Tibial nerve (tissue), 4 donors: Measurements from ENCODE around the gene GPR180. TPM values are rescaled to one million over a fixed set of nuclear protein-coding genes. Genes with fewer than 3 reads are reported as not detected.

Source experiments
- DNase-seq, 2 donors: peaks; one replicate each; pipeline ENCODE4 v3.0.0-alpha.2; 2019; ENCODE audit warnings: low spot score in 2 of 2
- H3K27ac ChIP-seq, 4 donors: fragments of 200-600 bp; sonication (generic) in 3 of 4; one replicate each; pipeline ENCODE4 v1.5.1; 2017 to 2019; ENCODE audit warnings: mild to moderate bottlenecking in 1 of 4
- H3K27me3 ChIP-seq, 2 donors: fragments of 200-600 bp; sonication (generic) in 1 of 2; one replicate each; pipeline versions ENCODE4 v1.5.1 to v1.6.0; 2017 to 2019
- H3K36me3 ChIP-seq, 3 donors: fragments of 200-600 bp; sonication (generic); one replicate each; pipeline ENCODE4 v1.5.1; 2018 to 2019
- H3K4me1 ChIP-seq, 4 donors: fragments of 200-600 bp; sonication (generic) in 3 of 4; one replicate each; pipeline ENCODE4 v1.5.1; 2017 to 2019
- H3K4me3 ChIP-seq, 4 donors: fragments of 200-600 bp; sonication (generic) in 3 of 4; one replicate each; pipeline ENCODE4 v1.5.1; 2017 to 2019; ENCODE audit warnings: mild to moderate bottlenecking in 1 of 4, moderate library complexity in 1 of 4
- H3K9me3 ChIP-seq, 4 donors: fragments of 200-600 bp; sonication (generic) in 3 of 4; one replicate each; pipeline ENCODE4 v1.5.1; 2017 to 2019
- CTCF ChIP-seq, 5 experiments: fragments of 200-600 bp in 3 of 5; fragments of 450-650 bp in 2 of 5; sonication (generic) in 3 of 5; IDR thresholded peaks; one replicate each; pipeline ENCODE4 v1.5.1; 2016 to 2019; ENCODE audit warnings: antibody characterized with exemption in 5 of 5, mild to moderate bottlenecking in 3 of 5, moderate library complexity in 2 of 5
- EP300 ChIP-seq, 2 donors: sonication (generic); formaldehyde crosslinking; IDR thresholded peaks; one replicate each; pipeline ENCODE4 v1.6.1; 2017; ENCODE audit warnings: antibody characterized with exemption in 2 of 2, mild to moderate bottlenecking in 1 of 2
- POLR2A ChIP-seq, 2 donors: fragments of 450-650 bp; IDR thresholded peaks; one replicate each; pipeline ENCODE4 v1.6.1; 2017; ENCODE audit warnings: antibody characterized with exemption in 2 of 2, mild to moderate bottlenecking in 2 of 2, moderate library complexity in 2 of 2
- WGBS, 2 donors: methylation state at CpG; one replicate each; pipeline ENCODE4 v1.1.5; 2018; 5-methylcytosine and 5-hydroxymethylcytosine counted together
- total RNA-seq, 4 donors: library from RNA; depleted of rRNA; stranded (reverse); fragments of >200 nt; gene quantifications; one replicate each; pipeline ENCODE4 v1.1.0, GENCODE V29; 2016

GPR180 gene
- 1 to 10 TPM; 2.9 to 9.0 (median 5.2) TPM for total RNA-seq

GRCh38 chr13:94601446-94602431 is at the start of gene GPR180:
Gene GPR180 (plus strand): TSS chr13:94601857. CDS start chr13:94601928, 71 bp downstream.
- peak within 1 kb of the TSS; percentile 72 to 99 (median 92) for H3K4me3 ChIP-seq
- DNase-seq: peak; percentile 88 to 89
- peaks cover 0 to 17% (median 8%) of the 10 kb centered on the region in 4 donors for H3K4me1 ChIP-seq
- H3K27me3 ChIP-seq: no peaks in the 10 kb centered on the region
- peak; percentile 68 to 71 for TF ChIP-seq EP300 (IDR thresholded peaks at IDR 0.05)
- peak; percentile 54 to 79 for TF ChIP-seq POLR2A (IDR thresholded peaks at IDR 0.05)
- TF ChIP-seq CTCF (IDR thresholded peaks at IDR 0.05): no peak
- H3K9me3 ChIP-seq: no peaks in the 10 kb centered on the region
- H3K27ac ChIP-seq: peak within 1 kb of the TSS; percentile 63 to 93 (median 86)
- H3K36me3 ChIP-seq: peaks cover 0 to 10% (median 0%) of the 10 kb centered on the region in 3 donors
- 1% methylated on average over 38 to 51 of the region's 71 CpGs for WGBS, 2 donors

- DNase-seq: no peak
- no peak for TF ChIP-seq CTCF (IDR thresholded peaks at IDR 0.05)
- TF ChIP-seq EP300 (IDR thresholded peaks at IDR 0.05): no peak
- TF ChIP-seq POLR2A (IDR thresholded peaks at IDR 0.05): no peak
- H3K27me3 ChIP-seq: no peaks in the 10 kb centered on the region
- H3K9me3 ChIP-seq: no peaks in the 10 kb centered on the region
- peaks cover 0 to 17% (median 9%) of the 10 kb centered on the region in 4 donors for H3K4me1 ChIP-seq
- no peak overlapping the region for H3K4me3 ChIP-seq
- H3K36me3 ChIP-seq: no peaks in the 10 kb centered on the region
- WGBS, 2 donors: 81 to 84% methylated on average over 5 of the region's 5 CpGs
- no peak overlapping the region for H3K27ac ChIP-seq
Measured at GRCh38 chr13:94552095-94552494, 49.6 kb upstream of the GPR180 start.

- no peak overlapping the region for H3K4me3 ChIP-seq
- no peaks in the 10 kb centered on the region for H3K36me3 ChIP-seq
- no peak overlapping the region for H3K27ac ChIP-seq
- 78 to 79% methylated on average over 4 of the region's 4 CpGs for WGBS, 2 donors
- DNase-seq: no peak
- TF ChIP-seq POLR2A (IDR thresholded peaks at IDR 0.05): no peak
- H3K4me1 ChIP-seq: peaks cover 0 to 5% (median 0%) of the 10 kb centered on the region in 4 donors
- no peaks in the 10 kb centered on the region for H3K27me3 ChIP-seq
- no peaks in the 10 kb centered on the region for H3K9me3 ChIP-seq
Measured at GRCh38 chr13:94553766-94554165, 47.9 kb upstream of the GPR180 start.

GRCh38 chr13:94556041-94556440 is 45.6 kb upstream of the GPR180 start:
- H3K36me3 ChIP-seq: no peaks in the 10 kb centered on the region
- no peaks in the 10 kb centered on the region for H3K9me3 ChIP-seq
- H3K4me1 ChIP-seq: no peaks in the 10 kb centered on the region
- H3K27me3 ChIP-seq: no peaks in the 10 kb centered on the region
- 24 to 40% methylated on average over 1 of the region's 1 CpG for WGBS, 2 donors
- H3K27ac ChIP-seq: no peak overlapping the region
- no peak for DNase-seq
- TF ChIP-seq CTCF (IDR thresholded peaks at IDR 0.05) (no peak), EP300 (IDR thresholded peaks at IDR 0.05) (no peak), POLR2A (IDR thresholded peaks at IDR 0.05) (no peak)
- no peak overlapping the region for H3K4me3 ChIP-seq

- Histone ChIP-seq H3K4me1 (no peaks in the 10 kb centered on the region), H3K36me3 (no peaks in the 10 kb centered on the region), H3K9me3 (no peaks in the 10 kb centered on the region), H3K27me3 (no peaks in the 10 kb centered on the region), H3K4me3 (no peak overlapping the region), H3K27ac (no peak overlapping the region)
- WGBS, 2 donors: 71 to 73% methylated on average over 3 of the region's 3 CpGs
- no peak for DNase-seq
- no peak for TF ChIP-seq CTCF (IDR thresholded peaks at IDR 0.05)
- no peak for TF ChIP-seq POLR2A (IDR thresholded peaks at IDR 0.05)
- TF ChIP-seq EP300 (IDR thresholded peaks at IDR 0.05): no peak
Measured at GRCh38 chr13:94556621-94557020, 45.0 kb upstream of the GPR180 start.
